ENCODE measurements around the gene SLC39A11.

- TF ChIP-seq EZH2 (IDR thresholded peaks at IDR 0.05; ENCODE audit: insufficient read depth, poor library complexity, severe bottlenecking), result no peak
- no peak for TF ChIP-seq EZH2phosphoT487 (IDR thresholded peaks at IDR 0.05; ENCODE audit: insufficient read depth, low read depth)
Observed at GRCh38 chr17:72598695-72599094, 493.8 kb downstream of the SLC39A11 start.

Measured in GM23248 (cell line).